B cell (primary cell): ENCODE data around the gene DOK5. TPM values are rescaled to one million over a fixed set of nuclear protein-coding genes. Genes with fewer than 3 reads are reported as not detected.

Experiments
- ATAC-seq: fragments of 200-7000 bp; cut with Tn5 transposase; one replicate; pipeline ENCODE4 v1.10.0; 2021; ENCODE audit warnings: low read depth, mild to moderate bottlenecking, moderate number of reproducible peaks, moderate library complexity
- CTCF ChIA-PET: fragments of 350-600 bp; sonication (Branson Sonifier 250); formaldehyde crosslinking; loops from one replicate; lab custom pipeline; 2021; ENCODE audit warnings: antibody characterized with exemption, inconsistent platforms; lab: Charles Lee
- POLR2A ChIA-PET: fragments of 350-600 bp; sonication (Branson Sonifier 250); formaldehyde crosslinking; loops from one replicate; lab custom pipeline; 2021; ENCODE audit warnings: antibody characterized with exemption; lab: Charles Lee
- DNase-seq: peaks from one replicate; pipeline ENCODE4 v3.0.0; 2013
- H2AFZ ChIP-seq: 2 replicates; pipeline ENCODE4 v1.6.1; 2012; ENCODE audit warnings: mild to moderate bottlenecking, low read depth, low read length; ENCODE audit not compliant: insufficient read depth, poor library complexity, severe bottlenecking
- H3K27ac ChIP-seq, 2 donors: 1 replicate in 1 of 2; 2 replicates in 1 of 2; pipeline ENCODE4 v1.5.1; 2012 to 2013; ENCODE audit warnings: low read length in 2 of 2, mild to moderate bottlenecking in 2 of 2, moderate library complexity in 1 of 2
- H3K27me3 ChIP-seq, 4 experiments: fragments of 200-600 bp in 1 of 4; sonication (generic) in 1 of 4; replicated peaks in 1 of 4; 1 replicate in 2 of 4; 2 replicates in 2 of 4; pipeline versions ENCODE4 v1.6.1 to v1.7.0; 2013 to 2016; ENCODE audit warnings: low read length in 3 of 4, mild to moderate bottlenecking in 2 of 4, mixed read lengths in 1 of 4, moderate library complexity in 1 of 4; ENCODE audit not compliant: insufficient read depth in 4 of 4, control insufficient read depth in 3 of 4; ENCODE audit errors: control extremely low read depth in 1 of 4
- H3K36me3 ChIP-seq, 2 experiments: replicated peaks in 1 of 2; 1 replicate in 1 of 2; 2 replicates in 1 of 2; pipeline versions ENCODE4 v1.6.1 to v1.7.1; 2013; ENCODE audit warnings: low read length in 1 of 2; ENCODE audit not compliant: insufficient read depth in 2 of 2, control insufficient read depth in 1 of 2; ENCODE audit errors: control extremely low read depth in 1 of 2, extremely low read depth in 1 of 2
- H3K4me1 ChIP-seq, 2 donors: fragments of 200-600 bp in 1 of 2; sonication (generic) in 1 of 2; 1 replicate in 1 of 2; 2 replicates in 1 of 2; pipeline versions ENCODE4 v1.5.1 to v1.6.1; 2013 to 2017; ENCODE audit warnings: low read length in 2 of 2; ENCODE audit not compliant: control insufficient read depth in 2 of 2, insufficient read depth in 2 of 2
- H3K4me2 ChIP-seq: replicated peaks from 2 replicates; pipeline ENCODE3; 2012; ENCODE audit warnings: mild to moderate bottlenecking, low read depth, low read length; ENCODE audit not compliant: poor library complexity, severe bottlenecking
- H3K4me3 ChIP-seq, 5 experiments: fragments of 200-600 bp in 1 of 5; sonication (generic) in 1 of 5; 1 replicate in 3 of 5; 2 replicates in 2 of 5; pipeline versions ENCODE4 v1.5.1 to v1.7.0; 2011 to 2016; ENCODE audit warnings: low read length in 4 of 5, mild to moderate bottlenecking in 4 of 5, low read depth in 2 of 5, control low read depth in 1 of 5, moderate library complexity in 1 of 5; ENCODE audit not compliant: insufficient read depth in 1 of 5; ENCODE audit errors: control extremely low read depth in 1 of 5, extremely low read depth in 1 of 5
- H3K79me2 ChIP-seq: fragments of 200-600 bp; sonication (generic); one replicate; pipeline ENCODE4 v1.6.0; 2016; ENCODE audit warnings: low read length; ENCODE audit not compliant: control insufficient read depth, insufficient read depth
- H3K9ac ChIP-seq: fragments of 200-600 bp; sonication (generic); 2 replicates; pipeline ENCODE4 v1.6.1; 2017; ENCODE audit warnings: mild to moderate bottlenecking, low read length, moderate library complexity
- H3K9me3 ChIP-seq, 3 donors: one replicate each; pipeline versions ENCODE4 v1.6.1 to v1.7.1; 2013; ENCODE audit warnings: low read length in 2 of 3; ENCODE audit not compliant: control insufficient read depth in 2 of 3, insufficient read depth in 1 of 3; ENCODE audit errors: control extremely low read depth in 1 of 3
- H4K20me1 ChIP-seq: 2 replicates; pipeline ENCODE4 v1.6.0; 2012; ENCODE audit warnings: mild to moderate bottlenecking, low read length; ENCODE audit not compliant: insufficient read depth, control insufficient read depth, poor library complexity, severe bottlenecking
- H3K27ac Mint-ChIP-seq: one replicate; pipeline ENCODE4 v1.8.0; 2021; ENCODE audit warnings: mixed read lengths
- H3K27me3 Mint-ChIP-seq: one replicate; pipeline ENCODE4 v1.8.0; 2021; ENCODE audit warnings: mixed read lengths
- H3K4me1 Mint-ChIP-seq: one replicate; pipeline ENCODE4 v1.8.0; 2021; ENCODE audit warnings: mixed read lengths
- H3K4me3 Mint-ChIP-seq: one replicate; pipeline ENCODE4 v1.8.0; 2021; ENCODE audit warnings: mixed read lengths
- H3K9me3 Mint-ChIP-seq: one replicate; pipeline ENCODE4 v1.8.0; 2022; ENCODE audit warnings: mixed read lengths; ENCODE audit not compliant: insufficient read depth
- EZH2 ChIP-seq: IDR thresholded peaks from 2 replicates; pipeline ENCODE4 v1.6.1; 2012; ENCODE audit warnings: borderline replicate concordance, low read depth, mild to moderate bottlenecking, moderate library complexity, low read length; ENCODE audit not compliant: insufficient read depth, poor library complexity, severe bottlenecking
- WGBS: methylation state at CpG from one replicate; pipeline ENCODE4 v1.1.5; 2013; ENCODE audit warnings: missing lambda C conversion rate; ENCODE audit not compliant: insufficient coverage; 5-methylcytosine and 5-hydroxymethylcytosine counted together
- intact Hi-C: fragments of 100-400 bp; cut with micrococcal nuclease; formaldehyde crosslinking; loops from one replicate; pipeline ENCODE4 v1.10.0; 2022
- polyA plus RNA-seq: library from polyadenylated mRNA; depleted of rRNA; stranded (reverse); fragments of >200 nt; gene quantifications from 2 replicates; pipeline ENCODE4 v1.2.3, GENCODE V29; 2012
- total RNA-seq, 2 donors: library from RNA; stranded (reverse); fragments of 120-200 nt in 1 of 2; gene quantifications; 1 replicate in 1 of 2; 2 replicates in 1 of 2; pipeline versions ENCODE4 v1.2.3 to v1.2.4, GENCODE V29; 2013 to 2022
- TF ChIP-seq, protein P1 (sequence below): fragments of 200-600 bp; IDR thresholded peaks from one replicate; pipeline ENCODE4 v1.8.0; 2022; ENCODE audit warnings: antibody characterized with exemption, mild to moderate bottlenecking

DOK5 gene
- total and polyA plus RNA-seq, 2 donors (not counting 1 experiment from before 2014, with no cell fraction given): not detected

DNA sequence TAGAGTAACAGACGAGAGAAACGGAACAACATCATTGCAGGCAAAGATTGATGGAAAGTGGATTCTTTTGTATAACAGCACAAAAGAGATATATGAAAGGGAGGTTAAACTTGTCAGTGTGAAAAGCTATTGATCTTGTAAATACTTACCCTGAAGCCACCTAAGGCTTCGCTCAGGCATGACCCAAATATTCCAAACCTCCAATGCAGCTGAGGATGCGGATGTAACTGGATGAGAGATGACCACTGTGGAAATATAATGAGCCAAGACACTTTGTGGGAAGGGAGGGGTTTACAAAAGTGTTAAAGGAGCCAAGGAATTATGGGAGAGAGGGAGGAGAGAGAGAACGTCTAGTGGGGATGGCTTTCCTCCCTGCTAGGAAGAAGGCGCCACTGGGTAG lies 112.0 kb downstream of the DOK5 start:
- Histone ChIP-seq H3K27me3 (no peaks in the 10 kb centered on the region), H3K36me3 (no peaks in the 10 kb centered on the region), H3K9ac (no peak overlapping the region), H3K27ac (no peak overlapping the region), H3K4me3 (no peak overlapping the region), H3K79me2 (no peaks in the 10 kb centered on the region), H3K9me3 (no peaks in the 10 kb centered on the region), H3K4me1 (no peaks in the 10 kb centered on the region), H3K4me2 (no peak overlapping the region), H4K20me1 (no peaks in the 10 kb centered on the region), H2AFZ (no peak overlapping the region)
- peaks cover 7% of the 10 kb centered on the region for H3K9me3 Mint-ChIP-seq
- ChIA-PET CTCF (no interaction called here), POLR2A (no interaction called here)
- intact Hi-C loops: no loop called here
- 95% methylated on average over 2 of the region's 6 CpGs for WGBS
- no peak for DNase-seq
- H3K27me3 Mint-ChIP-seq: peaks cover 2% of the 10 kb centered on the region
- ATAC-seq: no peak
- H3K4me3 Mint-ChIP-seq: no peak overlapping the region
- H3K4me1 Mint-ChIP-seq: no peaks in the 10 kb centered on the region
- H3K27ac Mint-ChIP-seq: no peak overlapping the region
- no peak for TF ChIP-seq EZH2
- TF ChIP-seq, protein P1, sequence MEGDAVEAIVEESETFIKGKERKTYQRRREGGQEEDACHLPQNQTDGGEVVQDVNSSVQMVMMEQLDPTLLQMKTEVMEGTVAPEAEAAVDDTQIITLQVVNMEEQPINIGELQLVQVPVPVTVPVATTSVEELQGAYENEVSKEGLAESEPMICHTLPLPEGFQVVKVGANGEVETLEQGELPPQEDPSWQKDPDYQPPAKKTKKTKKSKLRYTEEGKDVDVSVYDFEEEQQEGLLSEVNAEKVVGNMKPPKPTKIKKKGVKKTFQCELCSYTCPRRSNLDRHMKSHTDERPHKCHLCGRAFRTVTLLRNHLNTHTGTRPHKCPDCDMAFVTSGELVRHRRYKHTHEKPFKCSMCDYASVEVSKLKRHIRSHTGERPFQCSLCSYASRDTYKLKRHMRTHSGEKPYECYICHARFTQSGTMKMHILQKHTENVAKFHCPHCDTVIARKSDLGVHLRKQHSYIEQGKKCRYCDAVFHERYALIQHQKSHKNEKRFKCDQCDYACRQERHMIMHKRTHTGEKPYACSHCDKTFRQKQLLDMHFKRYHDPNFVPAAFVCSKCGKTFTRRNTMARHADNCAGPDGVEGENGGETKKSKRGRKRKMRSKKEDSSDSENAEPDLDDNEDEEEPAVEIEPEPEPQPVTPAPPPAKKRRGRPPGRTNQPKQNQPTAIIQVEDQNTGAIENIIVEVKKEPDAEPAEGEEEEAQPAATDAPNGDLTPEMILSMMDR: no peak

DNA sequence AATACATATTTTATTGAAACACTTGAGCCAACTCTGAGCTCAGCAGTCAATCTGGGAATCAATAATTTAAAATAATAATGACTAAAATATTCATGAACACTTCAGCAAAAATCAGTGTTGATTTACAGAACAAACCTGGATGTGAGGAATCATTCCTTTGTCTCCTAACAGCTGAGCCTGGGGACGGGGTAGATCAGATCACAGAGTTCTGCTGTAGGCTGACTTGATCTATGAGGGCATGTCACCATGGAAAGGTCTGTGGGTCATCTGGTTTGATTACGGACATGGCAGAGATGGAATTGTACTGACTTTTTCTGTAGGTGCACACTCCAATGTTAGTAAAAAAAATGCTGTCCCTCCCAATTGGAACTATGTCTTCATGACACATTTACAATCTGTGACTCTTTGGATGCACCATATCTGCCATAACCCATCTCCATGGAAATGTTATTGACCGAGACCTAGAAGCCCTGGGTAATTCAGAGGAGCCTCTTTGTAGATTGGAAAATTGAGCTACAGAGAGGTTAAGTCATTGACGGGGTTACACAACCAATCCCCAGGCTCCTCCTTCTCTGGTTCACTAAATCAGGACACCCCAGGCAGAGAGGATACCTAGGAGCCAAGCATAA lies 114.1 kb downstream of the DOK5 start:
- H3K79me2 ChIP-seq: no peaks in the 10 kb centered on the region
- H3K27me3 ChIP-seq: no peaks in the 10 kb centered on the region
- Mint-ChIP-seq H3K4me3 (no peak overlapping the region), H3K27ac (no peak overlapping the region), H3K9me3 (no peaks in the 10 kb centered on the region), H3K27me3 (no peaks in the 10 kb centered on the region), H3K4me1 (no peaks in the 10 kb centered on the region)
- H4K20me1 ChIP-seq: no peaks in the 10 kb centered on the region
- no peaks in the 10 kb centered on the region for H3K9me3 ChIP-seq
- no peak overlapping the region for H3K4me2 ChIP-seq
- CTCF ChIA-PET: no interaction called here
- POLR2A ChIA-PET: no interaction called here
- H3K36me3 ChIP-seq: no peaks in the 10 kb centered on the region
- WGBS: 81% methylated on average over 3 of the region's 4 CpGs
- ATAC-seq (no peak), DNase-seq (no peak)
- no peak overlapping the region for H3K4me3 ChIP-seq
- H3K9ac ChIP-seq: no peak overlapping the region
- intact Hi-C loops: no loop called here
- TF ChIP-seq, protein P1: no peak
- TF ChIP-seq EZH2: no peak
- H3K27ac ChIP-seq: no peak overlapping the region
- H2AFZ ChIP-seq: no peak overlapping the region
- H3K4me1 ChIP-seq: no peaks in the 10 kb centered on the region
